Activated T-cell treated with anti-CD3 and anti-CD28 coated beads, Interleukin-2, amount 50 U/mL, for 48 hours (primary cell): ENCODE data around the gene ATG101.
"Not testable (repeated sequence)": the region's sequence is repeated elsewhere in the genome, so short reads cannot be mapped to it uniquely, and the experiment has no call there.

Experiments
- DNase-seq, 2 experiments: peaks; one replicate each; pipeline ENCODE4 v3.0.0-alpha.2; 2020

ATG101 gene

DNA sequence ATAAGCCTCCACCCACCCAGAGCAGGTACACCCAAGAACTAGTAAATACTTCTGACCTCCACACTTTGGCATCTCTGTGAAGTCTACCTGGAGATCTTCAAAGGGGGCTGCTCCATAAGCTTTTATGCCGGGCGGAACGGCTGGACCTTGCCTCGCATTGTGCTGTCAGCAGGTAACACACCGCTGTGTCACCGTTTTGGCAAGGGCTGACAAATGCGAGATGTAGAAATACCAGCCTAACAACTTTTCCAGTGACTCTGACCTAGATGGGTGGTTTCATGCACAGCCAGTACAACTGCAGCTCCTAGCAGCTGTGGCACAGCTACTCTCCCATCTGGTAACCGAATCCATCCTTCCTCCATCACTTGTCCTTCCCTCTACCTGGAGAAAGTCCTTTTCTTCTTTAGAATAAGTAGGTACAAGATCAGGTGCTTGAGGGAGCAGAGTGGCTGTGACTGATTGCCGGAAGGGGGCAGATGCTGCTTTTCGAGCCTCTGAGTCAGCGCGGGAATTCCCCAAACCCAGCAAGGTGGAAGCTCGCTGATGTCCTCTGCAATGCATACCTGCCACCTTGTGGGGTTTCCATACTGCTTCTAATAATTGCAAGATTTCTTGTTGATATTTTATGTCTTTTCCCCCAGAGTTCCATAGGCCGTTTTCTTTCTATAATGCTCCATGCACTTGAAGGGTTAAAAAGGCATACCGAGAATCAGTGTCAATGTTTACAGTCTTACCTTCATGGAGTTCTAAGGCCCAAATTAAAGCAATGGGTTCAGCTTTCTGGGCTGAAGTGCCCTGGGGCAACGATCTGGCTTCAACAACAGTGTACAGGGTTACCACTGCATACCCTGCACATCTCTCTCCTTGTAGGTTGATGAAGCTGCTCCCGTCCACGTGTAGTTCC, 46.7 kb downstream of the ATG101 start:
- peak; percentile 68 to 76 for DNase-seq

DNA sequence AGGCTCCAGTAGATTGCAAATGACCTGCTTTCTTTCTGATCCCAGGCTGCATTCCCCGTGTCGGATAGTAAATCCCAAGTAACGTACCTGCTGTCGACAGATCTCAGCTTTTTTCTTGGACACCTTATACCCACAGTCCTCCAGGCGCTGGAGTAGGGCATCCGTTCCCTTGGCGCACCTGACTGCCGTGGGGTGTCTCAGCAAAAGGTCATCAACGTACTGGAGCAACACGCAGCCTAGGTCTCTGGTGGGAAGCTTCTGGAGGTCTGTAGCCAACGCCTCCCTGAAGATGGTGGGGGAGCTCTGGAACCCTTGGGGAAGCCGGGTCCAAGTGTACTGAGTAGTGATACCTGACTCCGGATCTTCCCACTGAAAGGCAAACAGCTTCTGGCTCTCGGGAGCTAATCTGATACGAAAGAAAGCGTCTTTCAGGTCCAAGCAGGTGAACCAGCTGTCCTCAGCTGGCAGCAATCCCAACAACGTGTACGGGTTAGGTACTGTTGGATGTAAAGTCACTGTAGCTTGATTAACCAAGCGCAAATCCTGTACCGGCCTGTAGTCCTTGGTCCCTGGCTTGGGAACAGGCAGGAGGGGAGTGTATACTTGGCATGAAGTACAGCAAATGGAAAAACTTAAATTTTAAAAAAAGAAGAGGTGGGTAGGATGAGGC, 48.2 kb downstream of the ATG101 start:
- not testable (repeated sequence) for DNase-seq

- DNase-seq: peak; percentile 58 to 70
Observed at GRCh38 chr12:52119398-52120254, 49.8 kb downstream of the ATG101 start.

GRCh38 chr12:52120951-52121823, 51.4 kb downstream of the ATG101 start:
- DNase-seq: no peak

GRCh38 chr12:52121824-52122539, 52.2 kb downstream of the ATG101 start:
- DNase-seq: peak; percentile 76 to 78

GRCh38 chr12:52122540-52122871, 52.7 kb downstream of the ATG101 start:
- no peak for DNase-seq

- no peak for DNase-seq
Observed at GRCh38 chr12:52122904-52123303, 53.1 kb downstream of the ATG101 start.

- DNase-seq: no peak
Observed at GRCh38 chr12:52123487-52124186, 53.9 kb downstream of the ATG101 start.

DNA sequence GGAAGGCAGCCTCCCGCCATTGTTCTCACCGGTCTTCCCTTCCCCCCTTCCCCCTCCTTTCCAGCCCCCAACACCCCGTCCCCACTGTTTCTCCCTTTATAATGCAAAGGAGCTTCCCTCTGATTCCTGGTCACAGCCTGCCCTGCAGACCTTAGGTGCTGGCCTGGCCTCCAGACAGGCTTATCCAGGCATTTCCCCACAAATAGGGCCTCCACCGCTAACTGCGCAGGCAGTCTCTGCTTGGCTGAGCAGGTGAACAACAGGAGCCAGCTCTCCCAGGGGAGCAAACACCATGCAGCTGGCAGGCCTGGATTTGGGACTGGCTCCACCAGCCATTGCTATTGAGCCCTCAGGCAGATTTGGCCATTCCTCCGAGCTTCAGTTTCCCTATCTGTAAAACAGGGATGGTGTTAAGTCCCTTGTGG, 55.7 kb downstream of the ATG101 start:
- no peak for DNase-seq

GRCh38 chr12:52126050-52126604, 56.3 kb downstream of the ATG101 start:
- DNase-seq: no peak
